GM23338 (cell line): ENCODE measurements around the gene CASKIN2.

Experiments
- CREB1 ChIP-seq: fragments of 250-450 bp; sonication (Bioruptor Pico); IDR thresholded peaks from 2 replicates; pipeline ENCODE4 v1.5.0; 2020; ENCODE audit warnings: low read depth, mild to moderate bottlenecking, moderate library complexity
- EZH2 ChIP-seq: fragments of 200-600 bp; sonication (generic); IDR thresholded peaks from one replicate; pipeline ENCODE4 v1.8.0; 2017; ENCODE audit warnings: antibody characterized with exemption, mild to moderate bottlenecking, low read depth; ENCODE audit not compliant: unreplicated experiment
- EZH2phosphoT487 ChIP-seq: fragments of 200-600 bp; sonication (generic); IDR thresholded peaks from one replicate; pipeline ENCODE4 v1.8.1; 2018; ENCODE audit warnings: antibody characterized with exemption; ENCODE audit not compliant: unreplicated experiment
- POLR2AphosphoS5 ChIP-seq: IDR thresholded peaks from 2 replicates; pipeline ENCODE4 v1.6.1; 2016; ENCODE audit warnings: antibody characterized with exemption, low read depth
- REST ChIP-seq: IDR thresholded peaks from one replicate; pipeline ENCODE4 v1.6.1; 2018; ENCODE audit warnings: antibody characterized with exemption; ENCODE audit not compliant: unreplicated experiment
- ZNF114 ChIP-seq: fragments of 250-450 bp; sonication (Bioruptor Pico); IDR thresholded peaks from 2 replicates; pipeline ENCODE4 v1.5.0; 2020; ENCODE audit warnings: mild to moderate bottlenecking, moderate library complexity
- TF ChIP-seq, protein P1 (sequence below), 2 experiments: fragments of 200-600 bp in 1 of 2; sonication (generic) in 1 of 2; conservative IDR thresholded peaks; 2 replicates each; pipeline versions ENCODE4 v1.5.1 to v1.6.1; 2016 to 2017; ENCODE audit warnings: antibody characterized with exemption in 2 of 2, low read depth in 2 of 2, mild to moderate bottlenecking in 2 of 2, moderate library complexity in 1 of 2

GRCh38 chr17:75547091-75547490 lies 31.8 kb upstream of the CASKIN2 start:
- TF ChIP-seq, protein P1, sequence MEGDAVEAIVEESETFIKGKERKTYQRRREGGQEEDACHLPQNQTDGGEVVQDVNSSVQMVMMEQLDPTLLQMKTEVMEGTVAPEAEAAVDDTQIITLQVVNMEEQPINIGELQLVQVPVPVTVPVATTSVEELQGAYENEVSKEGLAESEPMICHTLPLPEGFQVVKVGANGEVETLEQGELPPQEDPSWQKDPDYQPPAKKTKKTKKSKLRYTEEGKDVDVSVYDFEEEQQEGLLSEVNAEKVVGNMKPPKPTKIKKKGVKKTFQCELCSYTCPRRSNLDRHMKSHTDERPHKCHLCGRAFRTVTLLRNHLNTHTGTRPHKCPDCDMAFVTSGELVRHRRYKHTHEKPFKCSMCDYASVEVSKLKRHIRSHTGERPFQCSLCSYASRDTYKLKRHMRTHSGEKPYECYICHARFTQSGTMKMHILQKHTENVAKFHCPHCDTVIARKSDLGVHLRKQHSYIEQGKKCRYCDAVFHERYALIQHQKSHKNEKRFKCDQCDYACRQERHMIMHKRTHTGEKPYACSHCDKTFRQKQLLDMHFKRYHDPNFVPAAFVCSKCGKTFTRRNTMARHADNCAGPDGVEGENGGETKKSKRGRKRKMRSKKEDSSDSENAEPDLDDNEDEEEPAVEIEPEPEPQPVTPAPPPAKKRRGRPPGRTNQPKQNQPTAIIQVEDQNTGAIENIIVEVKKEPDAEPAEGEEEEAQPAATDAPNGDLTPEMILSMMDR (conservative IDR thresholded peaks at IDR 0.05; ENCODE audit: low read depth in 2 of 2), result no peak
- TF ChIP-seq EZH2phosphoT487, result no peak
- TF ChIP-seq POLR2AphosphoS5, result no peak
- no peak for TF ChIP-seq REST
- no peak for TF ChIP-seq EZH2
- TF ChIP-seq CREB1, result no peak
- TF ChIP-seq ZNF114 (CRISPR knock-in tag), result no peak
